Naive thymus-derived CD8-positive, alpha-beta T cell (primary cell): ENCODE measurements around the gene SDHD. TPM values are rescaled to one million over a fixed set of nuclear protein-coding genes. Genes with fewer than 3 reads are reported as not detected.

Experiments
- ATAC-seq, 2 donors: fragments of 150-1000 bp; cut with Tn5 transposase in 1 of 2; sonication (Bioruptor Pico), chemical (Tn5 transposase) in 1 of 2; 1 replicate in 1 of 2; 2 replicates in 1 of 2; pipeline ENCODE4 v1.10.0; 2021; ENCODE audit warnings: mild to moderate bottlenecking in 2 of 2, moderate library complexity in 2 of 2
- POLR2A ChIA-PET: fragments of 350-600 bp; sonication (Branson Sonifier 250); formaldehyde crosslinking; loops from one replicate; lab custom pipeline; 2021; ENCODE audit warnings: antibody characterized with exemption; lab: Charles Lee
- DNase-seq, 10 donors: peaks; one replicate each; pipeline versions ENCODE4 v3.0.0 to v3.0.0-alpha.2; 2020 to 2022
- H3K27ac Mint-ChIP-seq, 10 donors: one replicate each; pipeline ENCODE4 v1.8.0; 2020 to 2022; ENCODE audit warnings: mild to moderate bottlenecking in 10 of 10, mixed read lengths in 10 of 10, moderate library complexity in 4 of 10, inconsistent platforms in 1 of 10
- H3K27me3 Mint-ChIP-seq, 5 donors: one replicate each; pipeline ENCODE4 v1.8.0; 2021 to 2022; ENCODE audit warnings: mixed read lengths in 5 of 5
- H3K36me3 Mint-ChIP-seq, 3 donors: one replicate each; pipeline ENCODE4 v1.8.0; 2020 to 2022; ENCODE audit warnings: mixed read lengths in 3 of 3, mild to moderate bottlenecking in 2 of 3, inconsistent platforms in 1 of 3
- H3K4me1 Mint-ChIP-seq, 4 donors: one replicate each; pipeline ENCODE4 v1.8.0; 2021 to 2022; ENCODE audit warnings: mixed read lengths in 4 of 4
- H3K4me3 Mint-ChIP-seq, 10 donors: one replicate each; pipeline ENCODE4 v1.8.0; 2020 to 2022; ENCODE audit warnings: mild to moderate bottlenecking in 10 of 10, mixed read lengths in 10 of 10, moderate library complexity in 6 of 10, inconsistent platforms in 1 of 10
- H3K9me3 Mint-ChIP-seq, 9 donors: one replicate each; pipeline ENCODE4 v1.8.0; 2020 to 2022; ENCODE audit warnings: mixed read lengths in 9 of 9, mild to moderate bottlenecking in 3 of 9, inconsistent platforms in 1 of 9, moderate library complexity in 1 of 9
- polyA plus RNA-seq, 3 donors: library from polyadenylated mRNA; unstranded; fragments of 300-500 nt; fragmentation: Illumina TruSeq; gene quantifications; one replicate each; pipeline ENCODE4 v1.2.3, GENCODE V29; 2021
- total RNA-seq, 8 experiments: library from RNA in 2 of 8; stranded (reverse) in 2 of 8; gene quantifications; one replicate each; pipeline ENCODE4 v1.2.3 and lab custom pipeline; 2021 to 2026

SDHD gene
- total and polyA plus RNA-seq, 5 experiments from 2014 or later, result 71.5 to 191 (median 167) TPM

DNA sequence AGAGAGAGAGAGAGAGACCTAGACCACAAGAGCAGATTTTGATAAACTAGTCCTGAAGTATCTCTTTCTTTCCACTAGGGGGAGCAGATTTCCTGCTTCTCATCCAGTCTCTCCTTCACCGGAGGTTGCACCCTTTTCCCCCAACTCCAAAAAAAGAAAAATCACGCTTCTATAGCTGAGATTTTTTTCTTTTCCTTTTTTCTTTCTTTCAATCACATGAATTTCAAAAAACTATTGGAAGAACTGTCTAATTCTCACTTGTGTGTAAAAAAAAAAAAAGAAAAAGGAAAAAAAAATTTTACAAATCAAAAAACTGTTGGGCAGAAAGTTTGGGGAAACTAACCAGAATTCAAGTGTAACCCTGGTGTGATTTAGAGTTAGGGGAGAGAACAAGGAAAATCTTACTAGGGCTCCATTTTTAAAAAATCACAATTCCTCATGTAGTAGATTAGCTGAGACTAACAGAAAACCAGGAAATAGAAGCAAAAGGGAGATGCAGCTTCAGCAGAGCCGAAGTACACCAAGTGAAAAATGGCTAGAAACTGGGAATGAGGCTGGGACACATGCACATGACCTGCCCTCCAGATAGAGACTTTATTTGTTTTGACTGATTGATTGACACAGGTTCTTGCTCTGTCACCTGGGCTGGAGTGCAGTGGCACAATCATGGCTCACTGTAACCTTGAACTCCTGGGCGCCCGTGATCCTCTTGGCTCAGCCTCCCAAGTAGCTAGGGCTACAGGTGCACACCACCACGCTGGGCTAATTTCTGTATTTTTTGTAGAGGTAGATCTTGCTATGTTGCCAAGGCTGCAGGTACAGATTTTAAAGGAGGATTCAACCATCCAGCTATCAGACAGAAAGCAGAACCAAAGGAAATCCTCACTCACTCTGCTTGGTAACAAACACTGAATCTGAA is 27.1 kb downstream of the SDHD start:
- no peaks in the 10 kb centered on the region for H3K27me3 Mint-ChIP-seq
- DNase-seq, result peak in 3 of 10 donors; percentile 45 to 47 (median 46)
- H3K36me3 Mint-ChIP-seq, result peaks cover 0 to 13% (median 4%) of the 10 kb centered on the region in 3 donors
- peak in 1 of 2 donors; percentile 54 for ATAC-seq
- peaks cover 2 to 16% (median 14%) of the 10 kb centered on the region in 4 donors for H3K4me1 Mint-ChIP-seq
- H3K4me3 Mint-ChIP-seq, result no peak overlapping the region
- no peaks in the 10 kb centered on the region for H3K9me3 Mint-ChIP-seq
- H3K27ac Mint-ChIP-seq, result no peak overlapping the region
- POLR2A ChIA-PET, result interaction anchor here (0.7 kb wide), 1 partner anchor 525 kb away, joined by 5 read pairs; no protein-coding TSS in a partner anchor

DNA sequence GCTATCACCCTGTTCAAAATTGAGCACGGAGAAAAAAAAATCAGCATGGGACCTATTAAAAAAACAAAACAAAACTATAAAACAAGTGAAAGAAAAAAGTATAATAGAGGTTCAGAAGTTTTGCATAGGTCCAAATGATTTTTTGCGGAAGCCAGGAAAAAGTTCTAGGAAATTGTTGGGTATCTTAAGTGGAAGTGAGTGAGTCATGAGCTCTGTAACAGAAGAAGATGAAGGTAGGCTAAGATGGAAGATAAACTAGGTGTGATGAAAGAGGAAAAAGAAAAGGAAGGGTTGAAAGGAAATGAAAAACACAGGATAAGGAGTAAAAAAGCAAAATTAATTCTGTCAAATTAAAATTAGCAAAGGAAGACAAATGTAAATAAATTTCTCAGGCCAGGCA is 27.8 kb downstream of the SDHD start:
- POLR2A ChIA-PET, result no interaction called here
- Mint-ChIP-seq H3K9me3 (no peaks in the 10 kb centered on the region), H3K4me3 (no peak overlapping the region), H3K27me3 (no peaks in the 10 kb centered on the region), H3K36me3 (peaks cover 0 to 13% (median 6%) of the 10 kb centered on the region in 3 donors), H3K4me1 (peaks cover 2 to 16% (median 14%) of the 10 kb centered on the region in 4 donors), H3K27ac (no peak overlapping the region)
- no peak for DNase-seq
- ATAC-seq, result no peak

DNA sequence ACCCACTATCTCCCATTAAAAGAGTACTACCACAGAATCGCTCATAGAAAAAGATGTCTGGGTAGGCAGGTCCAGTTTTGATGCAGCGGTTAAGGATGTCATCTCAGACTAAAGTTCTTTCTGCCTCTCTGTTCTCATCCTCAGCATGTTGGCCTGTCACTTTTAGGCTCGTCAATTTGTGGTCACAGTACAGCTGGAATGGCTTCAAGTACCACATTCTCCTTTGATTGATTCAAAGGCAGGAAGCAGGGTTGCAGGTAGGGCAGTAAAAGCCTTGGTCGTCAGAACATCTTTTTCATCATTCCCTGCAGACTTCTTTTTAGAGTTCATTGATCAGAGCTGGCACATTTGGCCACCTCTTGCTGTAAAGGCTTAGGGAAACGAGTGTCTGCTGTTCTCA is 28.7 kb downstream of the SDHD start:
- ATAC-seq (peak in 1 of 2 donors; percentile 40), DNase-seq (peak in 2 of 10 donors; percentile 2 to 15)
- POLR2A ChIA-PET, result no interaction called here
- Mint-ChIP-seq H3K4me3 (no peak overlapping the region), H3K9me3 (no peaks in the 10 kb centered on the region), H3K27ac (no peak overlapping the region), H3K4me1 (peaks cover 2 to 19% (median 15%) of the 10 kb centered on the region in 4 donors), H3K36me3 (peaks cover 0 to 13% (median 9%) of the 10 kb centered on the region in 3 donors), H3K27me3 (no peaks in the 10 kb centered on the region)

GRCh38 chr11:112118176-112118575 is 31.5 kb downstream of the SDHD start:
- ATAC-seq (no peak), DNase-seq (no peak)
- Mint-ChIP-seq H3K9me3 (no peaks in the 10 kb centered on the region), H3K4me1 (peaks cover 2 to 21% (median 15%) of the 10 kb centered on the region in 4 donors), H3K27me3 (no peaks in the 10 kb centered on the region), H3K36me3 (peaks cover 0 to 14% (median 11%) of the 10 kb centered on the region in 3 donors), H3K4me3 (no peak overlapping the region), H3K27ac (no peak overlapping the region)
- POLR2A ChIA-PET, result no interaction called here

GRCh38 chr11:112121981-112122615 is 35.4 kb downstream of the SDHD start:
- H3K4me1 Mint-ChIP-seq, result peaks cover 0 to 6% (median 0%) of the 10 kb centered on the region in 4 donors
- H3K4me3 Mint-ChIP-seq, result no peak overlapping the region
- H3K9me3 Mint-ChIP-seq, result no peaks in the 10 kb centered on the region
- ATAC-seq, result no peak
- DNase-seq, result no peak
- peak overlapping the region in 1 of 10 donors; percentile 20 for H3K27ac Mint-ChIP-seq
- no peaks in the 10 kb centered on the region for H3K27me3 Mint-ChIP-seq
- peaks cover 0 to 15% (median 9%) of the 10 kb centered on the region in 3 donors for H3K36me3 Mint-ChIP-seq
- POLR2A ChIA-PET, result no interaction called here

GRCh38 chr11:112123129-112123528 is 36.5 kb downstream of the SDHD start:
- ATAC-seq, result no peak
- Mint-ChIP-seq H3K4me1 (peaks cover 0 to 6% (median under 1%) of the 10 kb centered on the region in 4 donors), H3K9me3 (no peaks in the 10 kb centered on the region), H3K27me3 (no peaks in the 10 kb centered on the region), H3K4me3 (no peak overlapping the region), H3K27ac (no peak overlapping the region), H3K36me3 (peaks cover 0 to 16% (median 8%) of the 10 kb centered on the region in 3 donors)
- no peak for DNase-seq
- POLR2A ChIA-PET, result no interaction called here

DNA sequence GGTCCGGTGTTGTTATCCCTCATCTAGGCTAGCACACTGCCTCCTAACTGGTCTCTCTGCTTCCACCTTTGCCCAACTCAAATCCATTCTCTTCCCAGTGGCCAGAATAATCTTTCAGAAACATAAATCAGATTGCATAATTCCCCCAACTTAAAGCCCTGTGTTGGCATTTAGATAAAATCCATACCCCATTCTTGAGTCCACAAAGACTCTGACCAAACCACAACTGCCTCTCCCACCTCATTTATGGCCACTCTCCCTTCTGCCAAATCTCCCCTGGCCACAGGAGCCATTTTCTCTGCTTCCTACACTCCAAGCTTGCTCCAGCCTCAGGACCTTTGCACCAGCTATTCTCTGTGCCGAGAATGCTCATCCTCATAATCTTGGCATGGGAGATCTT is 40.4 kb downstream of the SDHD start:
- Mint-ChIP-seq H3K27ac (no peak overlapping the region), H3K27me3 (no peaks in the 10 kb centered on the region), H3K4me1 (peaks cover 0 to 2% (median 0%) of the 10 kb centered on the region in 4 donors), H3K36me3 (peaks cover 0 to 5% (median 3%) of the 10 kb centered on the region in 3 donors), H3K9me3 (no peaks in the 10 kb centered on the region), H3K4me3 (no peak overlapping the region)
- POLR2A ChIA-PET, result no interaction called here
- DNase-seq (no peak), ATAC-seq (no peak)

- DNase-seq (no peak), ATAC-seq (no peak)
- Mint-ChIP-seq H3K4me1 (peaks cover 0 to 4% (median under 1%) of the 10 kb centered on the region in 4 donors), H3K9me3 (no peaks in the 10 kb centered on the region), H3K27me3 (no peaks in the 10 kb centered on the region), H3K27ac (no peak overlapping the region), H3K4me3 (no peak overlapping the region), H3K36me3 (peaks cover 0 to 3% (median 0%) of the 10 kb centered on the region in 3 donors)
- POLR2A ChIA-PET, result no interaction called here
Observed at GRCh38 chr11:112128483-112129121, 41.9 kb downstream of the SDHD start.

DNA sequence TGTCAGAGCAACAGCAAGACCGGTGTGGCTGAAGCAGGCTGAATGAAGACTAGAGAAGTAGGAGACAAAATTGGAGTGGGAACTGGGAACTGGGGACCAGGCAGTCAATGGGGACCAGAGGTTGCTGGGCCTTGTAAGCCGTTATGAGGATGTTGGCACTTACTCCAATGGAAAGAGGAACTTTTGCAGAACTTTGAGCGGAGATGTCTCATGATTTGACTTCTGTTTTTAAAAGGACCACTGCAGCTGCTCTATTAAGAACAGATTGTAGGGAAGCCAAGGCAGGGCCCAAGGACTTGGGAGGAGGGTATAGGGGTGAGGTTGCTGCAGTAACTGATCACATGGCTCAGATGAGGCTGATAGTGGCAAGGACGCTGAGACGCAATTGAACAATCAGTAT is 43.0 kb downstream of the SDHD start:
- no peak overlapping the region for H3K4me3 Mint-ChIP-seq
- POLR2A ChIA-PET, result no interaction called here
- DNase-seq, result no peak

GRCh38 chr11:112132737-112133136 is 46.1 kb downstream of the SDHD start:
- ATAC-seq (no peak), DNase-seq (no peak)
- peaks cover 0 to 4% (median 0%) of the 10 kb centered on the region in 4 donors for H3K4me1 Mint-ChIP-seq
- POLR2A ChIA-PET, result no interaction called here
- no peak overlapping the region for H3K4me3 Mint-ChIP-seq
- peaks cover 0 to 3% (median 0%) of the 10 kb centered on the region in 3 donors for H3K36me3 Mint-ChIP-seq
- no peaks in the 10 kb centered on the region for H3K9me3 Mint-ChIP-seq
- no peaks in the 10 kb centered on the region for H3K27me3 Mint-ChIP-seq
- no peak overlapping the region for H3K27ac Mint-ChIP-seq

More for the DNA sequence above, 43.0 kb downstream of the SDHD start:
- Mint-ChIP-seq H3K27ac (no peak overlapping the region), H3K36me3 (peaks cover 0 to 3% (median 0%) of the 10 kb centered on the region in 3 donors), H3K9me3 (no peaks in the 10 kb centered on the region), H3K4me1 (peaks cover 0 to 4% (median under 1%) of the 10 kb centered on the region in 4 donors), H3K27me3 (no peaks in the 10 kb centered on the region)
- ATAC-seq, result no peak

- peaks cover 0 to 4% (median 0%) of the 10 kb centered on the region in 4 donors for H3K4me1 Mint-ChIP-seq
- no peaks in the 10 kb centered on the region for H3K27me3 Mint-ChIP-seq
- H3K27ac Mint-ChIP-seq, result no peak overlapping the region
- DNase-seq, result no peak
- POLR2A ChIA-PET, result no interaction called here
- no peak for ATAC-seq
- no peak overlapping the region for H3K4me3 Mint-ChIP-seq
- H3K36me3 Mint-ChIP-seq, result peaks cover 0 to 3% (median 0%) of the 10 kb centered on the region in 3 donors
- H3K9me3 Mint-ChIP-seq, result no peaks in the 10 kb centered on the region
Observed at GRCh38 chr11:112134473-112134872, 47.8 kb downstream of the SDHD start.

DNA sequence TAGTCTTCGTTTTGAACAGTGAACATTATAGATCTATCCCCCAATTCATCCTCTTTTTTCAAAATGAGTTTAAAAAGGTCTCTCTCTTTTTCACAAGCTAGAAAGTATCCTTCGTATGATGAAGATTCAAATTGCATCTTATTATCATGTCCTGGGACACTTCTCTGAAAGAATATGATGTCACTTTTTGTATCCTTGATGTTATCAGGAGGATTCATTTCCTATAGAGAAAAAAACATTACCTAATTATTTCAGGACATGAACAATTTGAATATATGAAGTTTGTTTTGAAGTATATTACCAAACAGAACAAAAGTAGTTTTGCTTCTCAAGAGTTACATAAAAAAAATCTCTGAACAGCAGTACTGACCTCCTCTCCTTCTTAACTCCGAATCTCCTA is 56.9 kb downstream of the SDHD start:
- ATAC-seq (no peak), DNase-seq (no peak)
- Mint-ChIP-seq H3K36me3 (peaks cover 3 to 8% (median 6%) of the 10 kb centered on the region in 3 donors), H3K4me3 (no peak overlapping the region), H3K4me1 (no peaks in the 10 kb centered on the region), H3K27me3 (no peaks in the 10 kb centered on the region), H3K27ac (no peak overlapping the region), H3K9me3 (peaks cover 0 to 15% (median 7%) of the 10 kb centered on the region in 9 donors)
- POLR2A ChIA-PET, result no interaction called here
